ENCODE results near the gene NAT8L. TPM values are rescaled to one million over a fixed set of nuclear protein-coding genes. Genes with fewer than 3 reads are reported as not detected.

The NAT8L gene
- total and polyA plus RNA-seq, 2 donors (not counting 1 experiment from before 2014, with no cell fraction given): 0.03 to 0.25 TPM

DNA sequence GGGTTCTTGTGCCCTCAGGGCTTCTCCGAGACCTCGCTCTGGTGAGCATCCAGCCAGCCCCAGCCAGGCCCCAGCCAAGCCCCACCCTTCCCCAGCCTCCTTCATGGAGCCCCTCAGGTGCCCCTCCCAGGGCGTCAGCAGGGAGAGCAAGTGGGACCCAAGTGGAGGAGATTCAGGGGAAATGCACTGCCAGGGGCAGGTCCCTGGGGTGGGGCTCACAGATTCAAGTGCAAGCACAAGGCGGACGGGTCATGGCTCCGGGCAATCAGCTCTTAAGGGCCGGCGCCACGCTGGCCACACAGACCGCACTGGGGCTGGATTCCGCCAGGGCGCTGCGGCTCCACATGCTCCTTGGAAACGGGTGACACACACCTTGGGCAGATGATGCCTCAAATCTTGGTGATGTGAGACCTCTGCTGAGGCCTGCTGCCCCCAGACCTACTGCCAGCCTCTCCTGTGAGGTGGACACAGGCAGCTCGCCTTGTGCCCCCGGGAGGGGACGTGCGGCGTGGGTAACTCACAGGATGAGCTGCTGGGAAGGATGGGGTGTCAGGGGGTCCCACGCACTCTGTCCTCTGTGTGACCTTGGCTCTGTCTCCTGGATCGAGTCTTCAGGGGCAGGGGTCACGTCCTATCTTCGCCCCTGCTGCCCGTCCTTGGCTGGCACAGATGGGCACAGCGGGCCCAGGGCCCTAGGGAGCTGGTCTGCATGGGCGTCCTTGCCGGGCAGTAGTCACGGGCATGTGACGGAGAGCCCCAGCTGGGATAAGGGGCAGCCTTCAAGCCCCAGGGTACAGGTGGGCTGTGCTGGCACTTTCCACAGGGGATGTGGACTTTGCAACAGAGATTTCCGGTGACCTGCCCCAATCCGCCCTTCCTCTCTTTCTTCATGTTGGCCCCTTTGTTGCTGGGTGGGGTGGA is 17.1 kb downstream of the NAT8L start:
- Histone ChIP-seq H3K4me3 (ENCODE audit: control extremely low read depth in 1 of 5, extremely low read depth in 1 of 5, insufficient read depth in 1 of 5, low read depth in 2 of 5, low read length in 4 of 5) (no peak overlapping the region), H3K27ac (ENCODE audit: low read length in 2 of 2) (no peak overlapping the region), H3K9me3 (ENCODE audit: control extremely low read depth in 1 of 3, control insufficient read depth in 2 of 3, insufficient read depth in 1 of 3, low read length in 2 of 3) (no peaks in the 10 kb centered on the region), H3K79me2 (ENCODE audit: control insufficient read depth, insufficient read depth, low read length) (no peaks in the 10 kb centered on the region), H3K36me3 (replicated peaks in 1 of 2; ENCODE audit: control extremely low read depth in 1 of 2, control insufficient read depth in 1 of 2, extremely low read depth in 1 of 2, insufficient read depth in 2 of 2, low read length in 1 of 2) (no peaks in the 10 kb centered on the region), H3K4me2 (replicated peaks; ENCODE audit: low read depth, low read length, poor library complexity, severe bottlenecking) (no peak overlapping the region), H3K4me1 (ENCODE audit: control insufficient read depth in 2 of 2, insufficient read depth in 2 of 2, low read length in 2 of 2) (no peaks in the 10 kb centered on the region), H2AFZ (ENCODE audit: insufficient read depth, low read depth, low read length, poor library complexity, severe bottlenecking) (no peak overlapping the region), H3K27me3 (replicated peaks in 1 of 4; ENCODE audit: control extremely low read depth in 1 of 4, control insufficient read depth in 3 of 4, insufficient read depth in 4 of 4, low read length in 3 of 4) (no peaks in the 10 kb centered on the region), H3K9ac (ENCODE audit: low read length) (no peak overlapping the region), H4K20me1 (ENCODE audit: control insufficient read depth, insufficient read depth, low read length, poor library complexity, severe bottlenecking) (no peaks in the 10 kb centered on the region)
- Mint-ChIP-seq H3K4me3 (no peak overlapping the region), H3K9me3 (ENCODE audit: insufficient read depth) (no peaks in the 10 kb centered on the region), H3K27me3 (no peaks in the 10 kb centered on the region), H3K27ac (no peak overlapping the region), H3K4me1 (no peaks in the 10 kb centered on the region)
- no peak for TF ChIP-seq EZH2 (IDR thresholded peaks at IDR 0.05; ENCODE audit: borderline replicate concordance, insufficient read depth, low read depth, low read length, poor library complexity, severe bottlenecking)
- TF ChIP-seq, protein P1, sequence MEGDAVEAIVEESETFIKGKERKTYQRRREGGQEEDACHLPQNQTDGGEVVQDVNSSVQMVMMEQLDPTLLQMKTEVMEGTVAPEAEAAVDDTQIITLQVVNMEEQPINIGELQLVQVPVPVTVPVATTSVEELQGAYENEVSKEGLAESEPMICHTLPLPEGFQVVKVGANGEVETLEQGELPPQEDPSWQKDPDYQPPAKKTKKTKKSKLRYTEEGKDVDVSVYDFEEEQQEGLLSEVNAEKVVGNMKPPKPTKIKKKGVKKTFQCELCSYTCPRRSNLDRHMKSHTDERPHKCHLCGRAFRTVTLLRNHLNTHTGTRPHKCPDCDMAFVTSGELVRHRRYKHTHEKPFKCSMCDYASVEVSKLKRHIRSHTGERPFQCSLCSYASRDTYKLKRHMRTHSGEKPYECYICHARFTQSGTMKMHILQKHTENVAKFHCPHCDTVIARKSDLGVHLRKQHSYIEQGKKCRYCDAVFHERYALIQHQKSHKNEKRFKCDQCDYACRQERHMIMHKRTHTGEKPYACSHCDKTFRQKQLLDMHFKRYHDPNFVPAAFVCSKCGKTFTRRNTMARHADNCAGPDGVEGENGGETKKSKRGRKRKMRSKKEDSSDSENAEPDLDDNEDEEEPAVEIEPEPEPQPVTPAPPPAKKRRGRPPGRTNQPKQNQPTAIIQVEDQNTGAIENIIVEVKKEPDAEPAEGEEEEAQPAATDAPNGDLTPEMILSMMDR (IDR thresholded peaks at IDR 0.05): no peak
- intact Hi-C loops (cut with micrococcal nuclease): no loop called here
- ChIA-PET POLR2A (no interaction called here), CTCF (no interaction called here)
- 93% methylated on average over 30 of the region's 31 CpGs for WGBS (ENCODE audit: insufficient coverage)
- DNase-seq (no peak), ATAC-seq (ENCODE audit: low read depth) (no peak)

DNA sequence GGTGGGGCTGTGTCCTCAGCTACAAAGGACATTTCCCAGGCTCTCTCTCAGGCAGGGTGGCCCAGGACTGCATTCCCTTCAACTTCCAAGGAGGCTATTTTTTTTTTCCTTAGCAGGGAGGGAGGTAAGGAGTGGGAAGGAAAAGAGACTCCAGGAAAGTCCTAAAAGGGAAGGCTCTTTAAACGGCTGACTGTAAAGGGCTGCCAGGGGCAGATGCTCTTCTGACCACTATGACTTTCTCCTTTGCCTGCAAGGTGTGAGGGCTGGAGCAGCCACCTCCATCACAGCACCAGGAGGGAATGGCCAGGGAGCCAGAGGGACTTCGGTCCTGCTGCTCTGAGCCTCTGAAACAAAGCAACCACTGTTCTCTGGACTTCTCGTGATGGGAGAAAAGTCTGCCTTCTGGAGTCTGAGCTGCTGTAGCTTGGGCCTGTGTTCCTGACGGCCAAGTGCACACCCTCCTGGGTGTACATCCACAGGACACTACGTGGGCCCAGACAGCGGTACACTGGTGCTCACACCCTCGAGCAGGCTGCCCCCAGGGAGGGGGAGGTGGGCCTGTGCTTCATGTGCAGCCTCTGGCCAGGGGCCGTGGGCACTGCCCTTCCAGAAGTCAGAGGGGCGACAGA is 17.9 kb downstream of the NAT8L start:
- TF ChIP-seq EZH2 (IDR thresholded peaks at IDR 0.05; ENCODE audit: borderline replicate concordance, insufficient read depth, low read depth, low read length, poor library complexity, severe bottlenecking): no peak
- TF ChIP-seq, protein P1 (IDR thresholded peaks at IDR 0.05): no peak
- ATAC-seq (ENCODE audit: low read depth) (no peak), DNase-seq (no peak)
- intact Hi-C loops (cut with micrococcal nuclease): no loop called here
- POLR2A ChIA-PET: no interaction called here
- Histone ChIP-seq H3K36me3 (replicated peaks in 1 of 2; ENCODE audit: control extremely low read depth in 1 of 2, control insufficient read depth in 1 of 2, extremely low read depth in 1 of 2, insufficient read depth in 2 of 2, low read length in 1 of 2) (no peaks in the 10 kb centered on the region), H3K4me2 (replicated peaks; ENCODE audit: low read depth, low read length, poor library complexity, severe bottlenecking) (no peak overlapping the region), H3K9ac (ENCODE audit: low read length) (no peak overlapping the region), H3K79me2 (ENCODE audit: control insufficient read depth, insufficient read depth, low read length) (no peaks in the 10 kb centered on the region), H3K4me3 (ENCODE audit: control extremely low read depth in 1 of 5, extremely low read depth in 1 of 5, insufficient read depth in 1 of 5, low read depth in 2 of 5, low read length in 4 of 5) (no peak overlapping the region), H3K27ac (ENCODE audit: low read length in 2 of 2) (no peak overlapping the region), H3K9me3 (ENCODE audit: control extremely low read depth in 1 of 3, control insufficient read depth in 2 of 3, insufficient read depth in 1 of 3, low read length in 2 of 3) (no peaks in the 10 kb centered on the region), H3K27me3 (replicated peaks in 1 of 4; ENCODE audit: control extremely low read depth in 1 of 4, control insufficient read depth in 3 of 4, insufficient read depth in 4 of 4, low read length in 3 of 4) (no peaks in the 10 kb centered on the region), H4K20me1 (ENCODE audit: control insufficient read depth, insufficient read depth, low read length, poor library complexity, severe bottlenecking) (no peaks in the 10 kb centered on the region), H3K4me1 (ENCODE audit: control insufficient read depth in 2 of 2, insufficient read depth in 2 of 2, low read length in 2 of 2) (no peaks in the 10 kb centered on the region), H2AFZ (ENCODE audit: insufficient read depth, low read depth, low read length, poor library complexity, severe bottlenecking) (no peak overlapping the region)
- WGBS (ENCODE audit: insufficient coverage): 92% methylated on average over 8 of the region's 9 CpGs
- Mint-ChIP-seq H3K9me3 (ENCODE audit: insufficient read depth) (no peaks in the 10 kb centered on the region), H3K4me1 (no peaks in the 10 kb centered on the region), H3K4me3 (no peak overlapping the region), H3K27ac (no peak overlapping the region), H3K27me3 (no peaks in the 10 kb centered on the region)
- CTCF ChIA-PET: no interaction called here
